Neural cell (in vitro differentiated cells): ENCODE data around the gene LSM14B. TPM values are rescaled to one million over a fixed set of nuclear protein-coding genes. Genes with fewer than 3 reads are reported as not detected.

Experiments
- H2AFZ ChIP-seq: fragments of 200-600, 300-800 bp; sonication (generic), shearing (Covaris generic); 2 replicates; pipeline ENCODE4 v1.6.0; 2014; ENCODE audit warnings: low read depth, mild to moderate bottlenecking, antibody characterized with exemption, low read length, moderate library complexity
- H3F3A ChIP-seq: fragments of 200-600 bp; shearing (Covaris generic); 2 replicates; pipeline ENCODE4 v1.6.1; 2016; ENCODE audit warnings: mild to moderate bottlenecking, moderate library complexity, mixed read lengths, antibody characterized with exemption, low read length; ENCODE audit not compliant: insufficient read depth, poor library complexity, severe bottlenecking
- H3K27ac ChIP-seq: fragments of 200-600, 300-800 bp; sonication (generic), shearing (Covaris generic); 2 replicates; pipeline ENCODE4 v1.5.1; 2014; ENCODE audit warnings: mild to moderate bottlenecking, low read length, moderate library complexity
- H3K27me3 ChIP-seq: fragments of 300-800, 200-600 bp; sonication (generic), shearing (Covaris generic); 2 replicates; pipeline ENCODE4 v1.6.0; 2014; ENCODE audit warnings: mild to moderate bottlenecking, low read depth, low read length, moderate library complexity; ENCODE audit not compliant: insufficient read depth
- H3K36me3 ChIP-seq: fragments of 300-800, 200-600 bp; sonication (generic), shearing (Covaris generic); 2 replicates; pipeline ENCODE4 v1.5.1; 2014; ENCODE audit warnings: mild to moderate bottlenecking, antibody characterized with exemption, low read length, moderate library complexity; ENCODE audit not compliant: insufficient read depth
- H3K4me2 ChIP-seq: fragments of 300-800, 200-600 bp; sonication (generic), shearing (Covaris generic); 2 replicates; pipeline ENCODE4 v1.6.0; 2014; ENCODE audit warnings: mild to moderate bottlenecking, low read length
- H3K4me3 ChIP-seq: fragments of 300-800, 200-600 bp; sonication (generic), shearing (Covaris generic); 2 replicates; pipeline ENCODE4 v1.5.1; 2014; ENCODE audit warnings: mild to moderate bottlenecking, low read length, moderate library complexity
- H3K79me2 ChIP-seq: fragments of 200-600 bp; shearing (Covaris generic); replicated peaks from 2 replicates; pipeline ENCODE4 v1.6.0; 2014; ENCODE audit warnings: mild to moderate bottlenecking, low read length, moderate library complexity; ENCODE audit not compliant: insufficient read depth
- H3K9ac ChIP-seq: fragments of 300-800, 200-600 bp; sonication (generic), shearing (Covaris generic); 2 replicates; pipeline ENCODE4 v1.6.1; 2016; ENCODE audit warnings: mild to moderate bottlenecking, low read length, mixed read lengths
- H3K9me2 ChIP-seq: fragments of 200-600 bp; shearing (Covaris generic); 2 replicates; pipeline ENCODE4 v1.6.1; 2016; ENCODE audit warnings: mild to moderate bottlenecking, low read length, mixed read lengths; ENCODE audit not compliant: insufficient read depth
- H3K9me3 ChIP-seq: fragments of 200-600, 300-800 bp; sonication (generic), shearing (Covaris generic); 2 replicates; pipeline ENCODE4 v1.6.1; 2016; ENCODE audit warnings: mild to moderate bottlenecking, mixed run types, low read length, moderate library complexity, mixed read lengths
- H4K20me1 ChIP-seq: fragments of 200-600 bp; shearing (Covaris generic); 2 replicates; pipeline ENCODE4 v1.6.1; 2016; ENCODE audit warnings: mild to moderate bottlenecking, mixed run types; ENCODE audit not compliant: insufficient read depth
- CTCF ChIP-seq: fragments of 450-650 bp; IDR thresholded peaks from 2 replicates; pipeline ENCODE4 v1.5.1; 2014; ENCODE audit warnings: antibody characterized with exemption, mild to moderate bottlenecking, moderate library complexity; ENCODE audit not compliant: poor library complexity, severe bottlenecking
- EP300 ChIP-seq: fragments of 450-650 bp; conservative IDR thresholded peaks from 2 replicates; pipeline ENCODE4 v1.6.1; 2014; ENCODE audit warnings: antibody characterized with exemption, mild to moderate bottlenecking, moderate library complexity; ENCODE audit not compliant: poor library complexity, severe bottlenecking
- EZH2 ChIP-seq: fragments of 200-600, 300-800 bp; shearing (Covaris generic), sonication (generic); IDR thresholded peaks from 2 replicates; pipeline ENCODE4 v1.6.1; 2014; ENCODE audit warnings: antibody characterized with exemption, low read length, borderline replicate concordance, mild to moderate bottlenecking; ENCODE audit not compliant: insufficient read depth, poor library complexity, severe bottlenecking
- MXI1 ChIP-seq: fragments of 450-650 bp; conservative IDR thresholded peaks from 2 replicates; pipeline ENCODE4 v1.6.1; 2014; ENCODE audit warnings: antibody characterized with exemption, mild to moderate bottlenecking; ENCODE audit not compliant: poor library complexity, severe bottlenecking
- POLR2AphosphoS5 ChIP-seq: IDR thresholded peaks from 2 replicates; pipeline ENCODE4 v1.6.1; 2012
- RAD21 ChIP-seq: fragments of 450-650 bp; conservative IDR thresholded peaks from 2 replicates; pipeline ENCODE4 v1.6.1; 2014; ENCODE audit warnings: antibody characterized with exemption, mild to moderate bottlenecking, moderate library complexity
- REST ChIP-seq: IDR thresholded peaks from 2 replicates; pipeline ENCODE4 v1.6.1; 2012; ENCODE audit warnings: borderline replicate concordance
- SMC3 ChIP-seq: fragments of 450-650 bp; conservative IDR thresholded peaks from 2 replicates; pipeline ENCODE4 v1.6.1; 2014; ENCODE audit warnings: antibody characterized with exemption, mild to moderate bottlenecking, moderate library complexity; ENCODE audit not compliant: poor library complexity
- TAF1 ChIP-seq: IDR thresholded peaks from 2 replicates; pipeline ENCODE4 v1.6.1; 2012; ENCODE audit warnings: low read depth
- polyA plus RNA-seq: library from polyadenylated mRNA; depleted of rRNA; stranded (reverse); fragments of >200 nt; gene quantifications from 2 replicates; pipeline ENCODE4 v1.2.3, GENCODE V29; 2014

Gene LSM14B
- polyA plus RNA-seq, 1 donor from 2014 or later: 213 TPM

- peaks cover 51% of the 10 kb centered on the region for H4K20me1 ChIP-seq
- peak overlapping the region; percentile 88 for H3K4me2 ChIP-seq
- no peaks in the 10 kb centered on the region for H3K9me3 ChIP-seq
- no peak overlapping the region for H2AFZ ChIP-seq
- H3K9ac ChIP-seq: peak overlapping the region; percentile 84
- H3K9me2 ChIP-seq: no peaks in the 10 kb centered on the region
- H3K4me3 ChIP-seq: peak overlapping the region; percentile 90
- peaks cover 73% of the 10 kb centered on the region for H3K79me2 ChIP-seq
- H3F3A ChIP-seq: peaks cover 7% of the 10 kb centered on the region
- peak overlapping the region; percentile 88 for H3K27ac ChIP-seq
- no peaks in the 10 kb centered on the region for H3K27me3 ChIP-seq
- H3K36me3 ChIP-seq: peaks cover 10% of the 10 kb centered on the region
- TF ChIP-seq CTCF (no peak), SMC3 (no peak), POLR2AphosphoS5 (no peak), RAD21 (no peak), REST (no peak), TAF1 (no peak), EP300 (no peak), EZH2 (no peak), MXI1 (no peak)
Observed at GRCh38 chr20:62142252-62143080, 20.2 kb downstream of the LSM14B start.

- peaks cover 78% of the 10 kb centered on the region for H3K79me2 ChIP-seq
Observed at GRCh38 chr20:62143081-62143956, 21.0 kb downstream of the LSM14B start, which contains the start of the genes PSMA7 and SS18L1. PSMA7 (minus strand) TSS chr20:62143394; CDS start chr20:62143303, 91 bp downstream. SS18L1 (plus strand) TSS chr20:62143769; CDS start chr20:62143821, 52 bp downstream.

More at GRCh38 chr20:62143081-62143956, 21.0 kb downstream of the LSM14B start, which contains the start of the genes PSMA7 and SS18L1:
- Histone ChIP-seq H3F3A (peaks cover 7% of the 10 kb centered on the region), H2AFZ (no peak within 1 kb of the TSS), H3K9ac (peak within 1 kb of the TSS; percentile 84), H3K9me3 (no peaks in the 10 kb centered on the region), H3K4me3 (peak within 1 kb of the TSS; percentile 95), H3K9me2 (no peaks in the 10 kb centered on the region), H3K36me3 (peaks cover 10% of the 10 kb centered on the region), H3K27ac (peak within 1 kb of the TSS; percentile 88), H4K20me1 (peaks cover 51% of the 10 kb centered on the region), H3K27me3 (no peaks in the 10 kb centered on the region), H3K4me2 (peak within 1 kb of the TSS; percentile 88)
- TF ChIP-seq RAD21: peak; percentile 23
- peak; percentile 20 for TF ChIP-seq SMC3
- no peak for TF ChIP-seq REST
- peak; percentile 51 for TF ChIP-seq EP300
- no peak for TF ChIP-seq EZH2
- TF ChIP-seq MXI1: peak; percentile 79
- peak; percentile 88 for TF ChIP-seq POLR2AphosphoS5
- peak; percentile 82 for TF ChIP-seq TAF1
